IMR-90 (cell line): Measurements from ENCODE around the gene ARHGAP8. TPM values are rescaled to one million over a fixed set of nuclear protein-coding genes. Genes with fewer than 3 reads are reported as not detected.

Experiments
- ATAC-seq: fragments of 200-7000 bp; cut with Tn5 transposase; 2 replicates; pipeline ENCODE4 v1.9.1; 2020; ENCODE audit warnings: low read depth, mild to moderate bottlenecking, moderate library complexity
- BruUV-seq: library from RNA; stranded (reverse); fragments of 400-500 nt; replicated peaks from 2 replicates; lab custom pipeline; 2021; lab: Mats Ljungman, UMichigan
- CTCF ChIA-PET: fragments of 300-600 bp; formaldehyde crosslinking; extraction: SDS; loops from one replicate; lab custom pipeline; 2021; ENCODE audit warnings: antibody characterized with exemption; lab: Yijun Ruan, JAX
- POLR2A ChIA-PET: fragments of 300-600 bp; sonication (Branson Sonifier 250); formaldehyde crosslinking; loops from one replicate; lab custom pipeline; 2022; ENCODE audit warnings: antibody characterized with exemption; ENCODE audit not compliant: unreplicated experiment; lab: Charles Lee
- DNase-seq: peaks from one replicate; pipeline ENCODE4 v3.0.0; 2013
- H2AFZ ChIP-seq: replicated peaks from 2 replicates; pipeline ENCODE3; 2013; ENCODE audit warnings: low read length, mild to moderate bottlenecking; ENCODE audit not compliant: poor library complexity
- H2AK5ac ChIP-seq: 2 replicates; pipeline ENCODE4 v1.6.1; 2013; ENCODE audit warnings: low read depth, low read length, inconsistent platforms
- H2AK9ac ChIP-seq: replicated peaks from 2 replicates; pipeline ENCODE3; 2013; ENCODE audit warnings: mild to moderate bottlenecking, low read depth, low read length, moderate library complexity; ENCODE audit not compliant: poor library complexity
- H2BK120ac ChIP-seq: 2 replicates; pipeline ENCODE4 v1.6.1; 2013; ENCODE audit warnings: low read depth, low read length, inconsistent platforms
- H2BK15ac ChIP-seq: 3 replicates; pipeline ENCODE4 v1.6.1; 2013; ENCODE audit warnings: low read depth, low read length, inconsistent platforms
- H2BK20ac ChIP-seq: 2 replicates; pipeline ENCODE4 v1.6.1; 2013; ENCODE audit warnings: low read depth, mild to moderate bottlenecking, inconsistent platforms, low read length, moderate library complexity
- H2BK5ac ChIP-seq: 2 replicates; pipeline ENCODE4 v1.6.1; 2013; ENCODE audit warnings: mild to moderate bottlenecking, low read depth, low read length, inconsistent platforms; ENCODE audit not compliant: poor library complexity, severe bottlenecking
- H3K14ac ChIP-seq: replicated peaks from 2 replicates; pipeline ENCODE4 v1.6.1; 2013; ENCODE audit warnings: low read depth, low read length, inconsistent platforms
- H3K18ac ChIP-seq: 2 replicates; pipeline ENCODE4 v1.6.1; 2013; ENCODE audit warnings: low read depth, low read length, control low read depth
- H3K23ac ChIP-seq: 2 replicates; pipeline ENCODE4 v1.6.1; 2013; ENCODE audit warnings: low read depth, low read length, inconsistent platforms
- H3K27ac ChIP-seq: 2 replicates; pipeline ENCODE4 v1.5.1; 2013; ENCODE audit warnings: mild to moderate bottlenecking, control low read depth, low read length; ENCODE audit not compliant: insufficient read depth
- H3K27me3 ChIP-seq: 2 replicates; pipeline ENCODE4 v1.6.1; 2013; ENCODE audit warnings: low read length; ENCODE audit not compliant: control insufficient read depth, insufficient read depth
- H3K36me3 ChIP-seq: 2 replicates; pipeline ENCODE4 v1.6.1; 2013; ENCODE audit warnings: low read length, mixed read lengths; ENCODE audit not compliant: control insufficient read depth, insufficient read depth
- H3K4ac ChIP-seq: 2 replicates; pipeline ENCODE4 v1.6.1; 2013; ENCODE audit warnings: low read depth, low read length, inconsistent platforms
- H3K4me1 ChIP-seq: 2 replicates; pipeline ENCODE4 v1.6.1; 2013; ENCODE audit warnings: low read length, mixed read lengths; ENCODE audit not compliant: control insufficient read depth, insufficient read depth
- H3K4me2 ChIP-seq: 2 replicates; pipeline ENCODE4 v1.6.1; 2013; ENCODE audit warnings: low read depth, mild to moderate bottlenecking, control low read depth, low read length, moderate library complexity
- H3K4me3 ChIP-seq: 2 replicates; pipeline ENCODE4 v1.5.1; 2013; ENCODE audit warnings: low read depth, mild to moderate bottlenecking, control low read depth, low read length, moderate library complexity; ENCODE audit not compliant: insufficient read depth
- H3K56ac ChIP-seq: 2 replicates; pipeline ENCODE4 v1.6.1; 2013; ENCODE audit warnings: low read length, inconsistent platforms; ENCODE audit not compliant: insufficient read depth; ENCODE audit errors: extremely low read depth
- H3K79me1 ChIP-seq, 2 experiments: 2 replicates each; pipeline ENCODE4 v1.6.1; 2013; ENCODE audit warnings: low read length in 2 of 2, inconsistent platforms in 1 of 2, low read depth in 1 of 2
- H3K9ac ChIP-seq: 2 replicates; pipeline ENCODE4 v1.6.1; 2013; ENCODE audit warnings: low read depth, low read length, control low read depth
- H3K9me1 ChIP-seq: 2 replicates; pipeline ENCODE4 v1.6.1; 2013; ENCODE audit warnings: low read length, inconsistent platforms; ENCODE audit not compliant: insufficient read depth
- H3K9me3 ChIP-seq: 2 replicates; pipeline ENCODE4 v1.6.1; 2013; ENCODE audit warnings: low read length; ENCODE audit not compliant: control insufficient read depth, insufficient read depth
- H4K20me1 ChIP-seq: 2 replicates; pipeline ENCODE4 v1.6.1; 2013; ENCODE audit warnings: low read length, inconsistent platforms; ENCODE audit not compliant: insufficient read depth
- H4K5ac ChIP-seq: 2 replicates; pipeline ENCODE4 v1.6.1; 2013; ENCODE audit warnings: mild to moderate bottlenecking, low read depth, low read length, control low read depth
- H4K8ac ChIP-seq, 2 experiments: 2 replicates each; pipeline ENCODE4 v1.6.1; 2013; ENCODE audit warnings: low read depth in 2 of 2, low read length in 2 of 2, control low read depth in 1 of 2, inconsistent platforms in 1 of 2
- H4K91ac ChIP-seq: 2 replicates; pipeline ENCODE4 v1.6.1; 2013; ENCODE audit warnings: low read depth, low read length, inconsistent platforms; ENCODE audit not compliant: insufficient read depth
- BHLHE40 ChIP-seq: fragments of 150-350 bp; IDR thresholded peaks from 2 replicates; pipeline ENCODE4 v1.6.1; 2016; ENCODE audit warnings: mild to moderate bottlenecking, low read depth, low read length
- CEBPB ChIP-seq: IDR thresholded peaks from 2 replicates; pipeline ENCODE4 v1.6.1; 2012; ENCODE audit warnings: low read depth, low read length, improper control_type of control experiment
- CHD1 ChIP-seq: IDR thresholded peaks from 2 replicates; pipeline ENCODE4 v1.6.1; 2012; ENCODE audit warnings: low read depth, low read length, improper control_type of control experiment
- ELK1 ChIP-seq: fragments of 150-350 bp; IDR thresholded peaks from 2 replicates; pipeline ENCODE4 v1.6.1; 2016; ENCODE audit warnings: low read depth, mild to moderate bottlenecking, low read length, moderate library complexity, borderline replicate concordance
- FOS ChIP-seq: fragments of 150-350 bp; IDR thresholded peaks from 2 replicates; pipeline ENCODE4 v1.6.1; 2016; ENCODE audit warnings: low read depth, low read length
- MAFK ChIP-seq: IDR thresholded peaks from 2 replicates; pipeline ENCODE4 v1.6.1; 2012; ENCODE audit warnings: low read depth, low read length, improper control_type of control experiment
- MXI1 ChIP-seq: IDR thresholded peaks from 2 replicates; pipeline ENCODE4 v1.6.1; 2012; ENCODE audit warnings: low read depth, mild to moderate bottlenecking, low read length, moderate library complexity, borderline replicate concordance
- NFE2L2 ChIP-seq: fragments of 150-350 bp; IDR thresholded peaks from 2 replicates; pipeline ENCODE4 v1.6.1; 2016; ENCODE audit warnings: low read depth, mild to moderate bottlenecking, low read length
- RAD21 ChIP-seq: IDR thresholded peaks from 2 replicates; pipeline ENCODE4 v1.6.1; 2012; ENCODE audit warnings: low read length, improper control_type of control experiment
- RCOR1 ChIP-seq: IDR thresholded peaks from 2 replicates; pipeline ENCODE4 v1.6.1; 2012; ENCODE audit warnings: mild to moderate bottlenecking, low read length, improper control_type of control experiment; ENCODE audit not compliant: insufficient replicate concordance
- RFX5 ChIP-seq: IDR thresholded peaks from 2 replicates; pipeline ENCODE4 v1.8.0; 2012; ENCODE audit warnings: low read depth, mild to moderate bottlenecking, low read length, moderate library complexity
- SMC3 ChIP-seq: fragments of 150-350 bp; IDR thresholded peaks from 2 replicates; pipeline ENCODE4 v1.6.1; 2016; ENCODE audit warnings: low read depth, mild to moderate bottlenecking, antibody characterized with exemption, low read length, moderate library complexity
- WGBS, 2 experiments: methylation state at CpG; one replicate each; pipeline versions ENCODE4 v1.1.5 to v1.1.7; 2013; ENCODE audit warnings: missing lambda C conversion rate in 2 of 2; ENCODE audit not compliant: insufficient read length in 1 of 2; ENCODE audit errors: extremely low coverage in 2 of 2; 5-methylcytosine and 5-hydroxymethylcytosine counted together
- dilution Hi-C: fragments of 300-500 bp; cut with HindIII; formaldehyde crosslinking; loops from one replicate; pipeline ENCODE4 v1.14.3; 2018; ENCODE audit warnings: low sequenced_read_pairs; ENCODE audit not compliant: unreplicated experiment
- in situ Hi-C: fragments of 300-500 bp; cut with MboI; formaldehyde crosslinking; loops from 3 replicates; pipeline ENCODE4 v1.14.3; 2019; ENCODE audit warnings: low sequenced_read_pairs, inconsistent platforms, mixed read lengths
- intact Hi-C: fragments of 100-400 bp; cut with micrococcal nuclease; formaldehyde crosslinking; loops from 2 replicates; pipeline ENCODE4 v1.10.0; 2022
- polyA plus RNA-seq, 3 experiments: library from polyadenylated mRNA; depleted of rRNA; stranded (reverse); fragments of >200 nt; gene quantifications; 2 replicates each; pipeline ENCODE4 v1.2.3, GENCODE V29; 2012; ENCODE audit warnings: low replicate concordance in 1 of 3
- total RNA-seq: library from RNA; depleted of rRNA; stranded (reverse); fragments of >200 nt; gene quantifications from 2 replicates; pipeline ENCODE4 v1.2.3, GENCODE V29; 2012
- TF ChIP-seq, protein P1 (sequence below): fragments of 150-350 bp; IDR thresholded peaks from 2 replicates; pipeline ENCODE4 v1.6.1; 2017; ENCODE audit warnings: mild to moderate bottlenecking, antibody characterized with exemption, low read length, low read depth

The ARHGAP8 gene
- total and polyA plus RNA-seq, 2 of the 4 experiments (the other 2 are of a cell fraction), result 0.18 to 0.21 TPM

- ATAC-seq, result no peak
- H3K4ac ChIP-seq, result no peak overlapping the region
These were observed 86.1 kb downstream of the ARHGAP8 start for GRCh38 chr22:44838316-44839016.

More at GRCh38 chr22:44838316-44839016, 86.1 kb downstream of the ARHGAP8 start:
- Histone ChIP-seq H2AFZ (no peak overlapping the region), H3K4me1 (no peaks in the 10 kb centered on the region), H3K27ac (no peak overlapping the region), H3K23ac (no peak overlapping the region), H3K9ac (no peak overlapping the region), H4K5ac (no peak overlapping the region), H3K79me1 (no peaks in the 10 kb centered on the region), H4K8ac (no peak overlapping the region), H3K4me2 (no peak overlapping the region), H3K9me1 (no peaks in the 10 kb centered on the region), H3K56ac (no peak overlapping the region), H2BK20ac (no peak overlapping the region), H3K18ac (no peak overlapping the region), H3K14ac (no peak overlapping the region), H4K20me1 (no peaks in the 10 kb centered on the region), H2BK5ac (no peak overlapping the region), H4K91ac (no peak overlapping the region), H2BK120ac (no peak overlapping the region), H3K36me3 (no peaks in the 10 kb centered on the region), H3K4me3 (no peak overlapping the region), H3K9me3 (peaks cover 5% of the 10 kb centered on the region; the same call in 1 of the 2 replicates), H2AK9ac (no peak overlapping the region), H3K27me3 (peaks cover 17% of the 10 kb centered on the region), H2AK5ac (no peak overlapping the region), H2BK15ac (no peak overlapping the region)
- no peak for DNase-seq
- no TSS peak for BruUV-seq
- ChIA-PET CTCF (no interaction called here), POLR2A (no interaction called here)
- dilution Hi-C loops (no loop called here), intact Hi-C loops (no loop called here), in situ Hi-C loops (no loop called here)
- WGBS, 2 experiments, result 31% methylated on average over 3 of the region's 16 CpGs; no CpG with 5 or more reads in 1 of the 2 experiments
- TF ChIP-seq SMC3, result no peak
- no peak for TF ChIP-seq ELK1
- no peak for TF ChIP-seq CHD1
- no peak for TF ChIP-seq RAD21
- no peak for TF ChIP-seq RCOR1
- no peak for TF ChIP-seq RFX5
- no peak for TF ChIP-seq FOS
- TF ChIP-seq MXI1, result no peak
- no peak for TF ChIP-seq CEBPB
- no peak for TF ChIP-seq NFE2L2
- TF ChIP-seq, protein P1, sequence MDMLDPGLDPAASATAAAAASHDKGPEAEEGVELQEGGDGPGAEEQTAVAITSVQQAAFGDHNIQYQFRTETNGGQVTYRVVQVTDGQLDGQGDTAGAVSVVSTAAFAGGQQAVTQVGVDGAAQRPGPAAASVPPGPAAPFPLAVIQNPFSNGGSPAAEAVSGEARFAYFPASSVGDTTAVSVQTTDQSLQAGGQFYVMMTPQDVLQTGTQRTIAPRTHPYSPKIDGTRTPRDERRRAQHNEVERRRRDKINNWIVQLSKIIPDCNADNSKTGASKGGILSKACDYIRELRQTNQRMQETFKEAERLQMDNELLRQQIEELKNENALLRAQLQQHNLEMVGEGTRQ, result no peak
- no peak for TF ChIP-seq MAFK
- no peak for TF ChIP-seq BHLHE40
